NCI-H1436 treated with DMSO at 0.1 percent for 48 hours (cell line): ENCODE data around the gene ZNF777.
"Not testable (repeated sequence)": the region's sequence is repeated elsewhere in the genome, so short reads cannot be mapped to it uniquely, and the experiment has no call there.

ENCODE experiments used
- DNase-seq: peaks from one replicate; lab custom pipeline; 2025; lab: John Stamatoyannopoulos, UW

Gene ZNF777

GRCh38 chr7:149450821-149451220 is 10.0 kb downstream of the ZNF777 start:
- no peak for DNase-seq

- no peak for DNase-seq
These were observed 11.0 kb downstream of the ZNF777 start for GRCh38 chr7:149449897-149450296.

GRCh38 chr7:149448961-149449360 is 11.9 kb downstream of the ZNF777 start:
- DNase-seq = no peak

GRCh38 chr7:149446026-149446425 is 14.8 kb downstream of the ZNF777 start:
- DNase-seq = not testable (repeated sequence)

- no peak for DNase-seq
These were observed 16.6 kb downstream of the ZNF777 start for GRCh38 chr7:149444287-149444686.

- DNase-seq = no peak
These were observed 17.3 kb downstream of the ZNF777 start for GRCh38 chr7:149443523-149443922.

GRCh38 chr7:149442924-149443323 is 17.9 kb downstream of the ZNF777 start:
- DNase-seq = no peak

- no peak for DNase-seq
These were observed 20.6 kb downstream of the ZNF777 start for GRCh38 chr7:149440222-149440621.

GRCh38 chr7:149436358-149436757 is 24.5 kb downstream of the ZNF777 start:
- no peak for DNase-seq

- no peak for DNase-seq
These were observed 27.7 kb downstream of the ZNF777 start for GRCh38 chr7:149433124-149433523.

GRCh38 chr7:149432121-149432691 is 28.7 kb downstream of the ZNF777 start:
- no peak for DNase-seq

- DNase-seq = no peak
These were observed 29.3 kb downstream of the ZNF777 start for GRCh38 chr7:149431486-149432120.

GRCh38 chr7:149430192-149430591 is 30.7 kb downstream of the ZNF777 start:
- DNase-seq = no peak

- DNase-seq = no peak
These were observed 33.0 kb downstream of the ZNF777 start for GRCh38 chr7:149427893-149428292.

- DNase-seq = no peak
These were observed 33.7 kb downstream of the ZNF777 start for GRCh38 chr7:149427096-149427680.

- no peak for DNase-seq
These were observed 37.3 kb downstream of the ZNF777 start for GRCh38 chr7:149423449-149424110.

GRCh38 chr7:149422914-149423301 is 38.0 kb downstream of the ZNF777 start:
- no peak for DNase-seq

- peak; percentile 14 for DNase-seq
These were observed 38.5 kb downstream of the ZNF777 start for GRCh38 chr7:149422162-149422913.

- DNase-seq = no peak
These were observed 40.9 kb downstream of the ZNF777 start for GRCh38 chr7:149420006-149420405.

GRCh38 chr7:149415391-149416071 is 45.3 kb downstream of the ZNF777 start:
- no peak for DNase-seq

- no peak for DNase-seq
These were observed 46.0 kb downstream of the ZNF777 start for GRCh38 chr7:149414745-149415390.
